K562 (cell line): ENCODE measurements around the gene COLEC12. TPM values are rescaled to one million over a fixed set of nuclear protein-coding genes. Genes with fewer than 3 reads are reported as not detected.

Source experiments
- ATAC-seq: fragments of 200-7000 bp; cut with Tn5 transposase; 3 replicates; pipeline ENCODE4 v1.9.1; 2020; ENCODE audit warnings: moderate library complexity
- BruUV-seq: library from RNA; stranded (reverse); fragments of 400-500 nt; replicated peaks from 2 replicates; lab custom pipeline; 2021; lab: Mats Ljungman, UMichigan
- CTCF ChIA-PET: fragments of 300-600 bp; formaldehyde crosslinking; extraction: SDS; loops from one replicate; lab custom pipeline; 2021; ENCODE audit warnings: low intra/inter-chr PET ratio; lab: Yijun Ruan, JAX
- POLR2A ChIA-PET: fragments of 300-600, 350-650 bp; sonication (Branson Sonifier 250); formaldehyde crosslinking; extraction: SDS; loops from one replicate; lab custom pipeline; 2021; ENCODE audit warnings: antibody characterized with exemption, inconsistent platforms; lab: Yijun Ruan, JAX
- DNase-seq, 4 experiments: peaks; one replicate each; pipeline versions ENCODE4 v3.0.0 to v3.0.0-alpha.2; 2011 to 2018; ENCODE audit warnings: low spot score in 3 of 4, mixed read lengths in 3 of 4; ENCODE audit errors: extremely low read depth in 1 of 4
- FAIRE-seq: peaks from 2 replicates; lab custom pipeline; 2011; peaks lifted over from hg19 to GRCh38; lab: Jason Lieb, UNC
- H2AFZ ChIP-seq: 2 replicates; pipeline ENCODE4 v1.6.0; 2011; ENCODE audit warnings: low read depth, low read length, control low read depth, inconsistent platforms
- H3K27ac ChIP-seq: fragments of 200-600 bp; 3 replicates; pipeline ENCODE4 v1.8.0; 2011; ENCODE audit warnings: low read depth, mild to moderate bottlenecking, control low read depth, inconsistent platforms, low read length, moderate library complexity, mixed read lengths; ENCODE audit errors: extremely low read depth
- H3K27me3 ChIP-seq, 2 experiments: fragments of 300-600 bp in 1 of 2; 2 replicates in 1 of 2; 3 replicates in 1 of 2; pipeline versions ENCODE4 v1.6.0 to v1.8.0; 2011; ENCODE audit warnings: inconsistent platforms in 2 of 2, low read length in 2 of 2, mild to moderate bottlenecking in 1 of 2, mixed read lengths in 1 of 2, moderate library complexity in 1 of 2; ENCODE audit not compliant: control insufficient read depth in 2 of 2, insufficient read depth in 2 of 2
- H3K36me3 ChIP-seq: fragments of 300-600 bp; 3 replicates; pipeline ENCODE4 v1.8.0; 2011; ENCODE audit warnings: mild to moderate bottlenecking, low read length, inconsistent platforms; ENCODE audit not compliant: control insufficient read depth, insufficient read depth
- H3K4me1 ChIP-seq, 2 experiments: fragments of 200-600 bp in 1 of 2; replicated peaks in 1 of 2; 2 replicates in 1 of 2; 3 replicates in 1 of 2; pipeline versions ENCODE4 v1.5.1 to v1.8.0; 2011; ENCODE audit warnings: inconsistent platforms in 2 of 2, low read length in 2 of 2, mild to moderate bottlenecking in 1 of 2, mixed read lengths in 1 of 2, moderate library complexity in 1 of 2; ENCODE audit not compliant: control insufficient read depth in 2 of 2, insufficient read depth in 2 of 2
- H3K4me2 ChIP-seq: 2 replicates; pipeline ENCODE4 v1.6.1; 2011; ENCODE audit warnings: low read length, control low read depth, inconsistent platforms, mixed read lengths; ENCODE audit not compliant: insufficient read depth
- H3K4me3 ChIP-seq: fragments of 200-600 bp; sonication (generic), shearing (Covaris generic); 2 replicates; pipeline ENCODE4 v1.5.1; 2016; ENCODE audit warnings: control low read depth, inconsistent platforms
- H3K79me2 ChIP-seq: fragments of 200-600 bp; 3 replicates; pipeline ENCODE4 v1.8.0; 2011; ENCODE audit warnings: low read length, inconsistent platforms; ENCODE audit not compliant: control insufficient read depth, insufficient read depth
- H3K9ac ChIP-seq, 2 experiments: 2 replicates each; pipeline versions ENCODE4 v1.6.0 to v1.6.1; 2011; ENCODE audit warnings: low read depth in 2 of 2, low read length in 2 of 2, control low read depth in 1 of 2, inconsistent platforms in 1 of 2, mild to moderate bottlenecking in 1 of 2, mixed read lengths in 1 of 2; ENCODE audit not compliant: insufficient read depth in 1 of 2
- H3K9me1 ChIP-seq: one replicate; pipeline ENCODE4 v1.6.0; 2011; ENCODE audit warnings: inconsistent platforms, mild to moderate bottlenecking, low read length, moderate library complexity; ENCODE audit not compliant: control insufficient read depth, insufficient read depth
- H3K9me3 ChIP-seq: replicated peaks from 2 replicates; pipeline ENCODE4 v1.5.1; 2011; ENCODE audit warnings: low read depth, low read length, inconsistent platforms; ENCODE audit not compliant: control insufficient read depth, insufficient read depth
- H4K20me1 ChIP-seq: replicated peaks from 2 replicates; pipeline ENCODE4 v1.6.1; 2011; ENCODE audit warnings: low read length, inconsistent platforms, mixed read lengths; ENCODE audit not compliant: control insufficient read depth, insufficient read depth
- DACH1 ChIP-seq: fragments of 450-650 bp; IDR thresholded peaks from 2 replicates; pipeline ENCODE4 v1.6.1; 2018; ENCODE audit not compliant: partially characterized antibody
- ILF3 ChIP-seq: fragments of 450-650 bp; IDR thresholded peaks from 2 replicates; pipeline ENCODE4 v1.6.1; 2018; ENCODE audit warnings: antibody characterized with exemption, mild to moderate bottlenecking, moderate library complexity, borderline replicate concordance
- NFIC ChIP-seq: fragments of 450-650 bp; IDR thresholded peaks from 2 replicates; pipeline ENCODE4 v1.6.1; 2017; ENCODE audit warnings: mild to moderate bottlenecking, inconsistent platforms
- THRAP3 ChIP-seq: fragments of 450-650 bp; IDR thresholded peaks from 2 replicates; pipeline ENCODE4 v1.6.1; 2016; ENCODE audit warnings: mild to moderate bottlenecking, inconsistent platforms, borderline replicate concordance
- ZNF639 ChIP-seq, 2 experiments: fragments of 200-800 bp in 1 of 2; sonication (Bioruptor generic) in 1 of 2; sonication (generic) in 1 of 2; formaldehyde crosslinking in 1 of 2; IDR thresholded peaks in 1 of 2; conservative IDR thresholded peaks in 1 of 2; 2 replicates each; pipeline versions ENCODE4 v1.5.0 to v1.6.1; 2016 to 2020; ENCODE audit warnings: missing compliant biosample characterization in 1 of 2, missing genetic modification characterization in 1 of 2, missing genetic modification reagents in 1 of 2
- WGBS: fragments of 100-300 bp; shearing (Covaris generic); methylation state at CpG from one replicate; pipeline ENCODE4 v1.1.6; 2016; ENCODE audit warnings: low coverage, mixed read lengths; ENCODE audit not compliant: insufficient coverage; ENCODE audit errors: missing lambda C conversion rate; 5-methylcytosine and 5-hydroxymethylcytosine counted together
- in situ Hi-C: fragments of 300-500 bp; cut with MboI; formaldehyde crosslinking; loops from 4 replicates; pipeline ENCODE4 v1.15.0; 2018; ENCODE audit warnings: inconsistent platforms, mixed read lengths
- intact Hi-C: fragments of 100-400 bp; cut with micrococcal nuclease; formaldehyde crosslinking; loops from 2 replicates; pipeline ENCODE4 v1.14.2; 2022
- polyA plus RNA-seq, 8 experiments: library from polyadenylated mRNA; depleted of rRNA in 4 of 8; stranded (reverse) in 5 of 8; unstranded in 3 of 8; fragments of >200 nt; fragmentation: Nextera tagmentation in 2 of 8; fragmentation: Illumina TruSeq in 1 of 8; extraction: Ambion mirVana in 2 of 8; extraction: Trizol in 1 of 8; gene quantifications; 2 replicates each; pipeline versions ENCODE4 v1.2.1 to v1.2.3, GENCODE V29; 2011 to 2014; ENCODE audit warnings: inconsistent platforms in 1 of 8, missing spikeins in 1 of 8
- total RNA-seq, 7 experiments: library from RNA; depleted of rRNA in 6 of 7; stranded (reverse); fragments of >200 nt in 6 of 7; fragmentation: Illumina TruSeq in 2 of 7; extraction: Trizol in 2 of 7; gene quantifications; 2 replicates each; pipeline versions ENCODE4 v1.2.1 to v1.2.3, GENCODE V29; 2011 to 2021; ENCODE audit warnings: low replicate concordance in 1 of 7

The COLEC12 gene
- total and polyA plus RNA-seq, 9 of the 15 experiments (the other 6 are each of a cell fraction or from before 2014, with no cell fraction given), result 0.04 TPM; not detected in 8

GRCh38 chr18:393574-393957 lies 106.9 kb downstream of the COLEC12 start:
- no peaks in the 10 kb centered on the region for H4K20me1 ChIP-seq
- intact Hi-C loops (no loop called here), in situ Hi-C loops (no loop called here)
- POLR2A ChIA-PET, result interaction anchor here (1.1 kb wide), 1 partner anchor 15 kb away, joined by 5 read pairs; no protein-coding TSS in a partner anchor
- DNase-seq (no peak), FAIRE-seq (no peak), ATAC-seq (no peak)
- no peaks in the 10 kb centered on the region for H3K9me1 ChIP-seq
- H3K27me3 ChIP-seq, result peaks cover 25 to 39% of the 10 kb centered on the region in 2 experiments; a peak in 4 of 5 replicates
- 2% methylated on average over 6 of the region's 6 CpGs for WGBS
- no peaks in the 10 kb centered on the region for H3K4me1 ChIP-seq
- no peaks in the 10 kb centered on the region for H3K79me2 ChIP-seq
- no peaks in the 10 kb centered on the region for H3K36me3 ChIP-seq
- no peak overlapping the region for H3K9ac ChIP-seq
- no peak overlapping the region for H3K4me2 ChIP-seq
- H3K4me3 ChIP-seq, result no peak overlapping the region
- TF ChIP-seq THRAP3, result no peak
- TF ChIP-seq ILF3, result no peak
- TF ChIP-seq DACH1, result no peak
- no peak overlapping the region for H2AFZ ChIP-seq
- no peak overlapping the region for H3K27ac ChIP-seq
- BruUV-seq, result no TSS peak
- CTCF ChIA-PET, result no interaction called here
- no peaks in the 10 kb centered on the region for H3K9me3 ChIP-seq

DNA sequence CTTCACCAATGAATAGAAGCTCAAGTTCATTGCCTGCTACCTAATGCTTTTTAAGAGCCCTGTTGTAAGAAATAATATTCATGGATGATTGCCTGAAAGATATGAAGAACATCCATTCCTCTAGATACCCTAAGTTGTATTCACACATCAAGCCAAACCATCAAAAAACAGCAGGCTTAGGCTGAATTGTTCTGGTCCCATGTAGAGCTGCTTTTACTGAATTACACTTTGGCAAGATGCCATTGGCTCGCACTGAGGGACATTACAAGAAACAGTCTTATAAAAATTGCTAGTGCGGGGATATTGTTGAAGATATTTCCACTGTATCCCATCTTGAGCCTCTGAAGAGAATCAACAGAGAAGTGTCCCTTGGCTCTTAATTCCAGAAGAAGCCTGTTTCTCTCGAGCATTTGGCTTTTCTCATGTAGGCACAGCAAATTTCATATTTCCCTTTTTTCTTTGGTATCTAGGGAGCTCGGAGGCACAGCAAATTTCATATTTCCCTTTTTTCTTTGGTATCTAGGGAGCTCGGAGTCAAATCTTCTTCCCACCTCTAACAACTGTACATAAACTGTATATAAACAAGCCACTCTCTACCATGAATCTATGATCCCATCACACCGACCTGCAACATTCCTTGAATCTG lies 107.5 kb downstream of the COLEC12 start:
- no peak overlapping the region for H3K9ac ChIP-seq
- H4K20me1 ChIP-seq, result no peaks in the 10 kb centered on the region
- no peaks in the 10 kb centered on the region for H3K9me3 ChIP-seq
- FAIRE-seq (no peak), DNase-seq (no peak), ATAC-seq (no peak)
- intact Hi-C loops (no loop called here), in situ Hi-C loops (no loop called here)
- peaks cover 30 to 43% of the 10 kb centered on the region in 2 experiments; a peak in 4 of 5 replicates for H3K27me3 ChIP-seq
- CTCF ChIA-PET, result no interaction called here
- H3K9me1 ChIP-seq, result no peaks in the 10 kb centered on the region
- 0 out of 2 replicates have a peak, but pooled peaks have one; percentile 22 for TF ChIP-seq NFIC
- no peak for TF ChIP-seq ZNF639 (CRISPR knock-in tag; conservative IDR thresholded peaks at IDR 0.05 in 1 of 2, IDR thresholded peaks at IDR 0.05 in 1 of 2)
- H3K27ac ChIP-seq, result no peak overlapping the region
- no peak overlapping the region for H3K4me3 ChIP-seq
- no peak overlapping the region for H3K4me2 ChIP-seq
- H3K79me2 ChIP-seq, result no peaks in the 10 kb centered on the region
- H2AFZ ChIP-seq, result no peak overlapping the region
- POLR2A ChIA-PET, result interaction anchor here (1.1 kb wide), 1 partner anchor 15 kb away, joined by 5 read pairs; no protein-coding TSS in a partner anchor
- no peaks in the 10 kb centered on the region for H3K36me3 ChIP-seq
- no peaks in the 10 kb centered on the region for H3K4me1 ChIP-seq
- BruUV-seq, result no TSS peak
- 2% methylated on average over 6 of the region's 6 CpGs for WGBS
